HCT116 (cell line): ENCODE results near the gene CSNK1D. TPM values are rescaled to one million over a fixed set of nuclear protein-coding genes. Genes with fewer than 3 reads are reported as not detected.

ENCODE experiments used
- ATAC-seq: fragments of 200-7000 bp; cut with Tn5 transposase; 2 replicates; pipeline ENCODE4 v1.9.1; 2020; ENCODE audit warnings: mild to moderate bottlenecking, moderate library complexity
- BruUV-seq: library from RNA; stranded (reverse); fragments of 400-500 nt; replicated peaks from 2 replicates; lab custom pipeline; 2021; lab: Mats Ljungman, UMichigan
- CTCF ChIA-PET: fragments of 300-600 bp; sonication (Branson Sonifier 250); formaldehyde crosslinking; loops from one replicate; lab custom pipeline; 2021; ENCODE audit warnings: antibody characterized with exemption; lab: Charles Lee
- POLR2A ChIA-PET: fragments of 300-600, 350-600 bp; sonication (Branson Sonifier 250); formaldehyde crosslinking; loops from one replicate; lab custom pipeline; 2021; ENCODE audit warnings: antibody characterized with exemption; lab: Charles Lee
- RAD21 ChIA-PET, 2 experiments: fragments of 300-600 bp; sonication (Branson Sonifier 250); formaldehyde crosslinking; loops; one replicate each; lab custom pipeline; 2023; ENCODE audit warnings: low total read pairs in 2 of 2; ENCODE audit not compliant: uncharacterized antibody in 2 of 2, unreplicated experiment in 2 of 2, low non-redundant PET in 1 of 2; lab: Charles Lee
- DNase-seq: peaks from one replicate; pipeline ENCODE4 v3.0.0-alpha.2; 2010; ENCODE audit warnings: low read depth, low spot score
- H2AFZ ChIP-seq: fragments of 200-600 bp; shearing (Covaris generic), sonication (generic); 2 replicates; pipeline ENCODE4 v1.6.1; 2017; ENCODE audit warnings: low read depth, mixed run types, mixed read lengths, antibody characterized with exemption, low read length; ENCODE audit not compliant: poor library complexity, severe bottlenecking
- H3K27ac ChIP-seq: 2 replicates; pipeline ENCODE4 v1.5.1; 2012; ENCODE audit warnings: low read depth, low read length
- H3K27me3 ChIP-seq: fragments of 200-600 bp; sonication (generic); 2 replicates; pipeline ENCODE4 v1.6.1; 2016; ENCODE audit warnings: mixed run types, low read length, mixed read lengths; ENCODE audit not compliant: insufficient read depth
- H3K36me3 ChIP-seq, 2 experiments: fragments of 200-500 bp in 1 of 2; fragments of 200-600 bp in 1 of 2; sonication (Bioruptor generic) in 1 of 2; sonication (generic) in 1 of 2; 2 replicates each; pipeline versions ENCODE4 v1.5.1 to v1.6.1; 2014 to 2016; ENCODE audit warnings: low read length in 2 of 2, inconsistent platforms in 1 of 2, mixed read lengths in 1 of 2, mixed run types in 1 of 2; ENCODE audit not compliant: insufficient read depth in 2 of 2, control insufficient read depth in 1 of 2
- H3K4me1 ChIP-seq, 2 experiments: fragments of 200-600 bp in 1 of 2; sonication (generic) in 1 of 2; 2 replicates each; pipeline versions ENCODE4 v1.5.1 to v1.6.1; 2012 to 2017; ENCODE audit warnings: low read length in 2 of 2, inconsistent platforms in 1 of 2, mild to moderate bottlenecking in 1 of 2, mixed read lengths in 1 of 2, mixed run types in 1 of 2, moderate library complexity in 1 of 2; ENCODE audit not compliant: insufficient read depth in 2 of 2, control insufficient read depth in 1 of 2
- H3K4me2 ChIP-seq: fragments of 200-600 bp; sonication (generic); 2 replicates; pipeline ENCODE4 v1.6.1; 2017; ENCODE audit warnings: mixed run types, low read length, mixed read lengths
- H3K4me3 ChIP-seq, 2 experiments: fragments of 200-600 bp in 1 of 2; sonication (generic) in 1 of 2; replicated peaks in 1 of 2; 2 replicates each; pipeline ENCODE4 v1.5.1; 2011 to 2016; ENCODE audit warnings: low read length in 2 of 2, control low read depth in 1 of 2, low read depth in 1 of 2, mild to moderate bottlenecking in 1 of 2, mixed read lengths in 1 of 2, mixed run types in 1 of 2
- H3K79me2 ChIP-seq: fragments of 200-600 bp; sonication (generic); 2 replicates; pipeline ENCODE4 v1.6.1; 2017; ENCODE audit warnings: mild to moderate bottlenecking, mixed run types, low read length, moderate library complexity, mixed read lengths; ENCODE audit not compliant: insufficient read depth
- H3K9ac ChIP-seq: fragments of 200-600 bp; sonication (generic); 2 replicates; pipeline ENCODE4 v1.6.1; 2016; ENCODE audit warnings: low read length, mixed read lengths
- H3K9me2 ChIP-seq: fragments of 200-600 bp; sonication (generic), shearing (Covaris generic); 2 replicates; pipeline ENCODE4 v1.6.1; 2017; ENCODE audit warnings: mixed run types, mild to moderate bottlenecking, moderate library complexity; ENCODE audit not compliant: insufficient read depth
- H3K9me3 ChIP-seq, 2 experiments: fragments of 200-500 bp in 1 of 2; fragments of 200-600 bp in 1 of 2; sonication (Bioruptor generic) in 1 of 2; sonication (generic) in 1 of 2; 2 replicates each; pipeline ENCODE4 v1.6.1; 2014 to 2017; ENCODE audit warnings: low read length in 2 of 2, mixed read lengths in 2 of 2, inconsistent platforms in 1 of 2, low read depth in 1 of 2, mild to moderate bottlenecking in 1 of 2, mixed run types in 1 of 2, moderate library complexity in 1 of 2; ENCODE audit not compliant: control insufficient read depth in 1 of 2, insufficient read depth in 1 of 2
- H4K20me1 ChIP-seq: fragments of 200-600 bp; sonication (generic), shearing (Covaris generic); 2 replicates; pipeline ENCODE4 v1.6.1; 2017; ENCODE audit warnings: mixed run types, mild to moderate bottlenecking, moderate library complexity; ENCODE audit not compliant: insufficient read depth
- CBX3 ChIP-seq: IDR thresholded peaks from 2 replicates; pipeline ENCODE4 v1.6.1; 2012; ENCODE audit warnings: low read depth
- ELF1 ChIP-seq: IDR thresholded peaks from 2 replicates; pipeline ENCODE4 v1.6.1; 2012; ENCODE audit warnings: low read depth, borderline replicate concordance
- MAX ChIP-seq: IDR thresholded peaks from 2 replicates; pipeline ENCODE4 v1.6.1; 2012
- POLR2A ChIP-seq: IDR thresholded peaks from 2 replicates; pipeline ENCODE4 v1.7.0; 2011; ENCODE audit warnings: borderline replicate concordance; ENCODE audit not compliant: insufficient read depth, insufficient read length; ENCODE audit errors: extremely low read depth
- RAD21 ChIP-seq: IDR thresholded peaks from 2 replicates; pipeline ENCODE4 v1.6.1; 2012; ENCODE audit warnings: low read depth, mild to moderate bottlenecking
- SP1 ChIP-seq: IDR thresholded peaks from 2 replicates; pipeline ENCODE4 v1.6.1; 2012; ENCODE audit warnings: low read depth
- YY1 ChIP-seq: IDR thresholded peaks from 2 replicates; pipeline ENCODE4 v1.6.1; 2011; ENCODE audit warnings: low read length, low read depth, moderate library complexity, mild to moderate bottlenecking; ENCODE audit not compliant: insufficient replicate concordance; ENCODE audit errors: extremely low read depth
- ZNF274 ChIP-seq: fragments of 200-500 bp; sonication (Bioruptor generic); IDR thresholded peaks from 2 replicates; pipeline ENCODE4 v1.6.1; 2014; ENCODE audit warnings: mild to moderate bottlenecking, low read depth, low read length, inconsistent platforms
- intact Hi-C: fragments of 100-400 bp; cut with micrococcal nuclease; formaldehyde crosslinking; loops from 2 replicates; pipeline ENCODE4 v1.10.0; 2022
- total RNA-seq: library from RNA; stranded (reverse); gene quantifications from one replicate; pipeline ENCODE4 v1.2.1, GENCODE V29; 2021; ENCODE audit not compliant: unreplicated experiment

CSNK1D gene
- total RNA-seq, 1 experiment from 2014 or later: 176 TPM

- TF ChIP-seq CBX3 (no peak), POLR2A (no peak), YY1 (no peak)
- TF ChIP-seq, all 23 proteins: peak for 3
Measured at GRCh38 chr17:82300707-82301270, 27.3 kb upstream of the CSNK1D start (continued).

GRCh38 chr17:82300228-82300627 is 26.7 kb upstream of the CSNK1D start:
- H3K36me3 ChIP-seq: no peaks in the 10 kb centered on the region
- no TSS peak for BruUV-seq
- H3K27me3 ChIP-seq: no peaks in the 10 kb centered on the region
- no peaks in the 10 kb centered on the region for H3K9me3 ChIP-seq
- DNase-seq (no peak), ATAC-seq (no peak)
- CTCF ChIA-PET: interaction anchor here (0.7 to 1.9 kb wide), 10 partner anchors 8 to 277 kb away, joined by 3 to 6 read pairs (median 4); partner anchors contain the start of genes CENPX, LRRC45 and SECTM1
- H3K27ac ChIP-seq: no peak overlapping the region
- RAD21 ChIA-PET: no interaction called here
- intact Hi-C loops: loop anchor here (2.0 kb wide), 1 partner anchor 115 kb away; no protein-coding TSS in a partner anchor
- peaks cover 29 to 64% of the 10 kb centered on the region in 2 experiments for H3K4me1 ChIP-seq
- no peak overlapping the region for H3K4me2 ChIP-seq
- no peak overlapping the region for H3K4me3 ChIP-seq
- no peaks in the 10 kb centered on the region for H3K9me2 ChIP-seq
- H3K79me2 ChIP-seq: no peaks in the 10 kb centered on the region
- TF ChIP-seq CBX3 (no peak), POLR2A (no peak), ELF1 (no peak), ZNF274 (no peak), MAX (no peak), SP1 (no peak), RAD21 (no peak)
- H2AFZ ChIP-seq: no peak overlapping the region
- POLR2A ChIA-PET: interaction anchor here (0.7 to 1.4 kb wide), 2 partner anchors 8 to 36 kb away, joined by 4 to 10 read pairs; no protein-coding TSS in a partner anchor
- no peak overlapping the region for H3K9ac ChIP-seq
- no peaks in the 10 kb centered on the region for H4K20me1 ChIP-seq
